WTC11 (cell line): Measurements from ENCODE around the gene CALN1.

ENCODE experiments used
- ATF3 ChIP-seq: sonication (generic); formaldehyde crosslinking; conservative IDR thresholded peaks from 2 replicates; pipeline ENCODE4 v1.8.1; 2022; ENCODE audit warnings: mild to moderate bottlenecking, missing genetic modification reagents
- CBFB ChIP-seq: sonication (generic); formaldehyde crosslinking; IDR thresholded peaks from 2 replicates; pipeline ENCODE4 v1.8.1; 2022; ENCODE audit warnings: mild to moderate bottlenecking, low read depth, missing genetic modification reagents
- FOXJ3 ChIP-seq: sonication (generic); formaldehyde crosslinking; IDR thresholded peaks from 2 replicates; pipeline ENCODE4 v1.9.0; 2021; ENCODE audit warnings: missing genetic modification reagents, mild to moderate bottlenecking, borderline replicate concordance
- KAT7 ChIP-seq: sonication (generic); formaldehyde crosslinking; IDR thresholded peaks from 2 replicates; pipeline ENCODE4 v1.8.1; 2023; ENCODE audit warnings: missing genetic modification reagents, mild to moderate bottlenecking, borderline replicate concordance
- MXD4 ChIP-seq: fragments of 250-450 bp; sonication (Bioruptor Pico); IDR thresholded peaks from 2 replicates; pipeline ENCODE4 v1.8.0; 2021; ENCODE audit warnings: mild to moderate bottlenecking, moderate library complexity, borderline replicate concordance
- TEAD4 ChIP-seq: sonication (generic); formaldehyde crosslinking; IDR thresholded peaks from 2 replicates; pipeline ENCODE4 v1.8.0; 2022; ENCODE audit warnings: mild to moderate bottlenecking, missing genetic modification reagents
- USF1 ChIP-seq: sonication (generic); formaldehyde crosslinking; IDR thresholded peaks from 2 replicates; pipeline ENCODE4 v1.8.0; 2022; ENCODE audit warnings: mild to moderate bottlenecking, missing genetic modification reagents
- ZNF232 ChIP-seq: sonication (generic); formaldehyde crosslinking; IDR thresholded peaks from 2 replicates; pipeline ENCODE4 v1.8.0; 2022; ENCODE audit warnings: mild to moderate bottlenecking, missing genetic modification reagents
- TF ChIP-seq, protein P1 (sequence below): fragments of 200-600 bp; IDR thresholded peaks from 2 replicates; pipeline ENCODE4 v1.8.0; 2022; ENCODE audit warnings: antibody characterized with exemption
- TF ChIP-seq, protein P2 (sequence below): sonication (generic); formaldehyde crosslinking; IDR thresholded peaks from 2 replicates; pipeline ENCODE4 v1.8.1; 2023; ENCODE audit warnings: mild to moderate bottlenecking, missing genetic modification reagents, moderate library complexity
- TF ChIP-seq, protein P3 (sequence below): sonication (generic); formaldehyde crosslinking; IDR thresholded peaks from 2 replicates; pipeline ENCODE4 v1.8.1; 2022; ENCODE audit warnings: low read depth, mild to moderate bottlenecking, moderate library complexity, missing genetic modification reagents, borderline replicate concordance
- TF ChIP-seq, protein P4 (sequence below): fragments of 250-450 bp; sonication (Bioruptor Pico); IDR thresholded peaks from 2 replicates; pipeline ENCODE4 v1.9.0; 2021; ENCODE audit warnings: mild to moderate bottlenecking
- TF ChIP-seq, protein P5 (sequence below): sonication (generic); formaldehyde crosslinking; IDR thresholded peaks from 2 replicates; pipeline ENCODE4 v1.8.1; 2023; ENCODE audit warnings: mild to moderate bottlenecking, moderate library complexity, missing genetic modification reagents

- TF ChIP-seq, protein P1, sequence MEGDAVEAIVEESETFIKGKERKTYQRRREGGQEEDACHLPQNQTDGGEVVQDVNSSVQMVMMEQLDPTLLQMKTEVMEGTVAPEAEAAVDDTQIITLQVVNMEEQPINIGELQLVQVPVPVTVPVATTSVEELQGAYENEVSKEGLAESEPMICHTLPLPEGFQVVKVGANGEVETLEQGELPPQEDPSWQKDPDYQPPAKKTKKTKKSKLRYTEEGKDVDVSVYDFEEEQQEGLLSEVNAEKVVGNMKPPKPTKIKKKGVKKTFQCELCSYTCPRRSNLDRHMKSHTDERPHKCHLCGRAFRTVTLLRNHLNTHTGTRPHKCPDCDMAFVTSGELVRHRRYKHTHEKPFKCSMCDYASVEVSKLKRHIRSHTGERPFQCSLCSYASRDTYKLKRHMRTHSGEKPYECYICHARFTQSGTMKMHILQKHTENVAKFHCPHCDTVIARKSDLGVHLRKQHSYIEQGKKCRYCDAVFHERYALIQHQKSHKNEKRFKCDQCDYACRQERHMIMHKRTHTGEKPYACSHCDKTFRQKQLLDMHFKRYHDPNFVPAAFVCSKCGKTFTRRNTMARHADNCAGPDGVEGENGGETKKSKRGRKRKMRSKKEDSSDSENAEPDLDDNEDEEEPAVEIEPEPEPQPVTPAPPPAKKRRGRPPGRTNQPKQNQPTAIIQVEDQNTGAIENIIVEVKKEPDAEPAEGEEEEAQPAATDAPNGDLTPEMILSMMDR, result no peak
- TF ChIP-seq ATF3 (CRISPR knock-in tag) (no peak), USF1 (CRISPR knock-in tag) (no peak), TEAD4 (CRISPR knock-in tag) (no peak), FOXJ3 (CRISPR knock-in tag) (no peak), ZNF232 (CRISPR knock-in tag) (no peak), CBFB (CRISPR knock-in tag) (no peak), MXD4 (no peak), KAT7 (CRISPR knock-in tag) (no peak)
- TF ChIP-seq, protein P2, sequence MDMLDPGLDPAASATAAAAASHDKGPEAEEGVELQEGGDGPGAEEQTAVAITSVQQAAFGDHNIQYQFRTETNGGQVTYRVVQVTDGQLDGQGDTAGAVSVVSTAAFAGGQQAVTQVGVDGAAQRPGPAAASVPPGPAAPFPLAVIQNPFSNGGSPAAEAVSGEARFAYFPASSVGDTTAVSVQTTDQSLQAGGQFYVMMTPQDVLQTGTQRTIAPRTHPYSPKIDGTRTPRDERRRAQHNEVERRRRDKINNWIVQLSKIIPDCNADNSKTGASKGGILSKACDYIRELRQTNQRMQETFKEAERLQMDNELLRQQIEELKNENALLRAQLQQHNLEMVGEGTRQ (CRISPR knock-in tag), result no peak
- TF ChIP-seq, protein P3, sequence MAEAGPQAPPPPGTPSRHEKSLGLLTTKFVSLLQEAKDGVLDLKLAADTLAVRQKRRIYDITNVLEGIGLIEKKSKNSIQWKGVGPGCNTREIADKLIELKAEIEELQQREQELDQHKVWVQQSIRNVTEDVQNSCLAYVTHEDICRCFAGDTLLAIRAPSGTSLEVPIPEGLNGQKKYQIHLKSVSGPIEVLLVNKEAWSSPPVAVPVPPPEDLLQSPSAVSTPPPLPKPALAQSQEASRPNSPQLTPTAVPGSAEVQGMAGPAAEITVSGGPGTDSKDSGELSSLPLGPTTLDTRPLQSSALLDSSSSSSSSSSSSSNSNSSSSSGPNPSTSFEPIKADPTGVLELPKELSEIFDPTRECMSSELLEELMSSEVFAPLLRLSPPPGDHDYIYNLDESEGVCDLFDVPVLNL (CRISPR knock-in tag), result no peak
- TF ChIP-seq, protein P4, sequence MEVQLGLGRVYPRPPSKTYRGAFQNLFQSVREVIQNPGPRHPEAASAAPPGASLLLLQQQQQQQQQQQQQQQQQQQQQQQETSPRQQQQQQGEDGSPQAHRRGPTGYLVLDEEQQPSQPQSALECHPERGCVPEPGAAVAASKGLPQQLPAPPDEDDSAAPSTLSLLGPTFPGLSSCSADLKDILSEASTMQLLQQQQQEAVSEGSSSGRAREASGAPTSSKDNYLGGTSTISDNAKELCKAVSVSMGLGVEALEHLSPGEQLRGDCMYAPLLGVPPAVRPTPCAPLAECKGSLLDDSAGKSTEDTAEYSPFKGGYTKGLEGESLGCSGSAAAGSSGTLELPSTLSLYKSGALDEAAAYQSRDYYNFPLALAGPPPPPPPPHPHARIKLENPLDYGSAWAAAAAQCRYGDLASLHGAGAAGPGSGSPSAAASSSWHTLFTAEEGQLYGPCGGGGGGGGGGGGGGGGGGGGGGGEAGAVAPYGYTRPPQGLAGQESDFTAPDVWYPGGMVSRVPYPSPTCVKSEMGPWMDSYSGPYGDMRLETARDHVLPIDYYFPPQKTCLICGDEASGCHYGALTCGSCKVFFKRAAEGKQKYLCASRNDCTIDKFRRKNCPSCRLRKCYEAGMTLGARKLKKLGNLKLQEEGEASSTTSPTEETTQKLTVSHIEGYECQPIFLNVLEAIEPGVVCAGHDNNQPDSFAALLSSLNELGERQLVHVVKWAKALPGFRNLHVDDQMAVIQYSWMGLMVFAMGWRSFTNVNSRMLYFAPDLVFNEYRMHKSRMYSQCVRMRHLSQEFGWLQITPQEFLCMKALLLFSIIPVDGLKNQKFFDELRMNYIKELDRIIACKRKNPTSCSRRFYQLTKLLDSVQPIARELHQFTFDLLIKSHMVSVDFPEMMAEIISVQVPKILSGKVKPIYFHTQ, result no peak
- TF ChIP-seq, protein P5, sequence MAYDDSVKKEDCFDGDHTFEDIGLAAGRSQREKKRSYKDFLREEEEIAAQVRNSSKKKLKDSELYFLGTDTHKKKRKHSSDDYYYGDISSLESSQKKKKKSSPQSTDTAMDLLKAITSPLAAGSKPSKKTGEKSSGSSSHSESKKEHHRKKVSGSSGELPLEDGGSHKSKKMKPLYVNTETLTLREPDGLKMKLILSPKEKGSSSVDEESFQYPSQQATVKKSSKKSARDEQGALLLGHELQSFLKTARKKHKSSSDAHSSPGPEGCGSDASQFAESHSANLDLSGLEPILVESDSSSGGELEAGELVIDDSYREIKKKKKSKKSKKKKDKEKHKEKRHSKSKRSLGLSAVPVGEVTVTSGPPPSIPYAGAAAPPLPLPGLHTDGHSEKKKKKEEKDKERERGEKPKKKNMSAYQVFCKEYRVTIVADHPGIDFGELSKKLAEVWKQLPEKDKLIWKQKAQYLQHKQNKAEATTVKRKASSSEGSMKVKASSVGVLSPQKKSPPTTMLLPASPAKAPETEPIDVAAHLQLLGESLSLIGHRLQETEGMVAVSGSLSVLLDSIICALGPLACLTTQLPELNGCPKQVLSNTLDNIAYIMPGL (CRISPR knock-in tag), result no peak
These were observed 639.4 kb downstream of the CALN1 start for GRCh38 chr7:71772779-71773178.
